Prostate gland (tissue), 2 donors: ENCODE results near the gene GAS1. TPM values are rescaled to one million over a fixed set of nuclear protein-coding genes. Genes with fewer than 3 reads are reported as not detected.

Source experiments
- DNase-seq: peaks from one replicate; pipeline ENCODE4 v3.0.0-alpha.2; 2019; ENCODE audit warnings: low spot score
- H3K27ac ChIP-seq, 2 donors: fragments of 200-600 bp; sonication (generic); 2 replicates each; pipeline ENCODE4 v1.5.1; 2017 to 2019
- H3K27me3 ChIP-seq: fragments of 200-600 bp; sonication (generic); replicated peaks from 2 replicates; pipeline ENCODE4 v1.5.1; 2019; ENCODE audit not compliant: insufficient read depth
- H3K36me3 ChIP-seq, 2 donors: fragments of 200-600 bp; sonication (generic); 1 replicate in 1 of 2; 2 replicates in 1 of 2; pipeline versions ENCODE4 v1.5.1 to v1.8.1; 2017 to 2019
- H3K4me1 ChIP-seq: fragments of 200-600 bp; sonication (generic); replicated peaks from 2 replicates; pipeline ENCODE4 v1.5.1; 2019
- H3K4me3 ChIP-seq, 2 donors: fragments of 200-600 bp; sonication (generic); 2 replicates each; pipeline ENCODE4 v1.5.1; 2017 to 2019
- H3K9me3 ChIP-seq: fragments of 200-600 bp; sonication (generic); 2 replicates; pipeline ENCODE4 v1.5.1; 2017
- CTCF ChIP-seq, 4 experiments: fragments of 200-600 bp in 2 of 4; fragments of 450-650 bp in 2 of 4; sonication (generic) in 2 of 4; IDR thresholded peaks; 1 replicate in 3 of 4; 2 replicates in 1 of 4; pipeline ENCODE4 v1.5.1; 2016 to 2019; ENCODE audit warnings: antibody characterized with exemption in 4 of 4, mild to moderate bottlenecking in 2 of 4, moderate library complexity in 2 of 4
- POLR2A ChIP-seq: fragments of 450-650 bp; IDR thresholded peaks from one replicate; pipeline ENCODE4 v1.6.1; 2016; ENCODE audit warnings: antibody characterized with exemption, mild to moderate bottlenecking
- POLR2AphosphoS5 ChIP-seq: sonication (generic); formaldehyde crosslinking; IDR thresholded peaks from one replicate; pipeline ENCODE4 v1.6.1; 2017; ENCODE audit warnings: antibody characterized with exemption
- WGBS: methylation state at CpG from one replicate; pipeline ENCODE4 v1.1.5; 2018; 5-methylcytosine and 5-hydroxymethylcytosine counted together
- intact Hi-C: fragments of 100-400 bp; cut with DNase I; formaldehyde crosslinking; loops from one replicate; pipeline ENCODE4 v1.14.2; 2022
- total RNA-seq, 2 donors: library from RNA; depleted of rRNA; stranded (reverse); fragments of >200 nt; gene quantifications; one replicate each; pipeline ENCODE4 v1.1.0, GENCODE V29; 2016

Gene GAS1
- total RNA-seq, 2 donors from 2014 or later: 41.9 to 82.1 TPM

- H3K9me3 ChIP-seq: no peaks in the 10 kb centered on the region
- TF ChIP-seq POLR2A: no peak
- TF ChIP-seq POLR2AphosphoS5: no peak
- TF ChIP-seq CTCF (IDR thresholded peaks at IDR 0.05): no peak
- intact Hi-C loops: no loop called here
- no peak overlapping the region for H3K27ac ChIP-seq
- H3K36me3 ChIP-seq: no peaks in the 10 kb centered on the region
- DNase-seq: no peak
- no peaks in the 10 kb centered on the region for H3K4me1 ChIP-seq
- no peaks in the 10 kb centered on the region for H3K27me3 ChIP-seq
- 80% methylated on average over 3 of the region's 3 CpGs for WGBS
- no peak overlapping the region for H3K4me3 ChIP-seq
Measured at GRCh38 chr9:86912210-86912609, 35.1 kb downstream of the GAS1 start.

GRCh38 chr9:86909388-86909787, 37.9 kb downstream of the GAS1 start:
- Histone ChIP-seq H3K4me3 (no peak overlapping the region), H3K4me1 (no peaks in the 10 kb centered on the region), H3K27me3 (no peaks in the 10 kb centered on the region), H3K36me3 (no peaks in the 10 kb centered on the region), H3K27ac (no peak overlapping the region), H3K9me3 (no peaks in the 10 kb centered on the region)
- DNase-seq: no peak
- TF ChIP-seq POLR2AphosphoS5 (no peak), CTCF (IDR thresholded peaks at IDR 0.05) (no peak), POLR2A (no peak)
- intact Hi-C loops: no loop called here
- 71% methylated on average over 2 of the region's 2 CpGs for WGBS

GRCh38 chr9:86908261-86908660, 39.0 kb downstream of the GAS1 start:
- H3K27me3 ChIP-seq: no peaks in the 10 kb centered on the region
- WGBS: 92% methylated on average over 3 of the region's 3 CpGs
- TF ChIP-seq POLR2AphosphoS5 (no peak), POLR2A (no peak), CTCF (IDR thresholded peaks at IDR 0.05) (no peak)
- no peak for DNase-seq
- H3K4me3 ChIP-seq: no peak overlapping the region
- H3K4me1 ChIP-seq: no peaks in the 10 kb centered on the region
- intact Hi-C loops: no loop called here
- no peaks in the 10 kb centered on the region for H3K9me3 ChIP-seq
- no peak overlapping the region for H3K27ac ChIP-seq
- H3K36me3 ChIP-seq: no peaks in the 10 kb centered on the region

GRCh38 chr9:86907346-86907745, 40.0 kb downstream of the GAS1 start:
- intact Hi-C loops: no loop called here
- no peaks in the 10 kb centered on the region for H3K27me3 ChIP-seq
- H3K9me3 ChIP-seq: no peaks in the 10 kb centered on the region
- no peak overlapping the region for H3K4me3 ChIP-seq
- no peaks in the 10 kb centered on the region for H3K36me3 ChIP-seq
- DNase-seq: no peak
- no peaks in the 10 kb centered on the region for H3K4me1 ChIP-seq
- H3K27ac ChIP-seq: no peak overlapping the region
- WGBS: 33% methylated on average over 1 of the region's 1 CpG
- no peak for TF ChIP-seq POLR2AphosphoS5
- no peak for TF ChIP-seq POLR2A
- TF ChIP-seq CTCF (IDR thresholded peaks at IDR 0.05): no peak

- H3K36me3 ChIP-seq: no peaks in the 10 kb centered on the region
- H3K4me1 ChIP-seq: no peaks in the 10 kb centered on the region
- 76% methylated on average over 2 of the region's 2 CpGs for WGBS
- DNase-seq: no peak
- intact Hi-C loops: no loop called here
- no peaks in the 10 kb centered on the region for H3K27me3 ChIP-seq
- H3K4me3 ChIP-seq: no peak overlapping the region
- no peak overlapping the region for H3K27ac ChIP-seq
- no peak for TF ChIP-seq CTCF (IDR thresholded peaks at IDR 0.05)
- H3K9me3 ChIP-seq: no peaks in the 10 kb centered on the region
Measured at GRCh38 chr9:86903734-86904085, 43.6 kb downstream of the GAS1 start.
